ENCODE data around the gene BPNT1. TPM values are rescaled to one million over a fixed set of nuclear protein-coding genes. Genes with fewer than 3 reads are reported as not detected.

The BPNT1 gene
- total RNA-seq, result 22.6 and 26.2 TPM in 2 replicates

GRCh38 chr1:220089650-220090556 lies at the start of gene BPNT1:
Gene BPNT1, minus strand, starts transcription at chr1:220089788. Its CDS starts 9,942 bp downstream, at chr1:220079846.

GRCh38 chr1:220094016-220094911 lies 4.7 kb upstream of the BPNT1 start, which contains the start of gene IARS2:
Gene IARS2, plus strand, starts transcription at chr1:220094132. Its CDS starts 85 bp downstream, at chr1:220094217.

GRCh38 chr1:220046052-220046930 lies 43.3 kb downstream of the BPNT1 start, which contains the start of gene EPRS1:
Gene EPRS1, minus strand, starts transcription at chr1:220046505. Its CDS starts 117 bp downstream, at chr1:220046388.

Other genes with a start within 250 kb of the BPNT1 start
- gene SLC30A10, start 161.2 kb downstream of the BPNT1 start, total RNA-seq, result 0.44 TPM in 1 of 2 replicates, not detected in the other
- 187 and 204 TPM in 2 replicates for gene EPRS1, start 43.3 kb downstream of the BPNT1 start, total RNA-seq
- 119 and 124 TPM in 2 replicates for gene IARS2, start 4.3 kb upstream of the BPNT1 start, total RNA-seq
- gene RAB3GAP2, start 182.7 kb upstream of the BPNT1 start, total RNA-seq, result 35.0 and 40.8 TPM in 2 replicates

All from aortic smooth muscle cell (primary cell).